HepG2 (cell line): ENCODE measurements around the gene UBASH3A. TPM values are rescaled to one million over a fixed set of nuclear protein-coding genes. Genes with fewer than 3 reads are reported as not detected.

ENCODE experiments used
- ATAC-seq: fragments of 200-7000 bp; cut with Tn5 transposase; 3 replicates; pipeline ENCODE4 v1.9.1; 2020; ENCODE audit warnings: mild to moderate bottlenecking, moderate library complexity
- BruUV-seq: library from RNA; stranded (reverse); fragments of 400-500 nt; replicated peaks from 2 replicates; lab custom pipeline; 2021; lab: Mats Ljungman, UMichigan
- CTCF ChIA-PET: fragments of 300-600 bp; formaldehyde crosslinking; extraction: SDS; loops from one replicate; lab custom pipeline; 2021; ENCODE audit warnings: low total read pairs, inconsistent platforms, low intra/inter-chr PET ratio; lab: Yijun Ruan, JAX
- POLR2A ChIA-PET: fragments of 350-600 bp; sonication (Branson Sonifier 250); formaldehyde crosslinking; loops from one replicate; lab custom pipeline; 2020; ENCODE audit warnings: antibody characterized with exemption, inconsistent platforms; lab: Yijun Ruan, JAX
- DNase-seq: peaks from one replicate; pipeline ENCODE4 v3.0.0-alpha.2; 2015; ENCODE audit warnings: low spot score
- FAIRE-seq: peaks from 3 replicates; lab custom pipeline; 2011; peaks lifted over from hg19 to GRCh38; lab: Jason Lieb, UNC
- H2AFZ ChIP-seq: one replicate; pipeline ENCODE4 v1.6.1; 2011; ENCODE audit warnings: low read length, inconsistent platforms
- H3K27ac ChIP-seq: fragments of 300-600 bp; 3 replicates; pipeline ENCODE4 v1.8.0; 2011; ENCODE audit warnings: mixed run types, mild to moderate bottlenecking, mixed read lengths, low read length, inconsistent platforms; ENCODE audit not compliant: insufficient read depth; ENCODE audit errors: extremely low read length
- H3K27me3 ChIP-seq, 2 experiments: fragments of 200-600 bp in 1 of 2; 2 replicates in 1 of 2; 3 replicates in 1 of 2; pipeline versions ENCODE4 v1.6.0 to v1.8.0; 2011; ENCODE audit warnings: low read length in 2 of 2, mild to moderate bottlenecking in 2 of 2, moderate library complexity in 2 of 2, inconsistent platforms in 1 of 2; ENCODE audit not compliant: insufficient read depth in 2 of 2, control insufficient read depth in 1 of 2
- H3K36me3 ChIP-seq, 2 experiments: fragments of 200-600 bp in 1 of 2; replicated peaks in 1 of 2; 2 replicates in 1 of 2; 3 replicates in 1 of 2; pipeline versions ENCODE4 v1.5.1 to v1.8.0; 2011; ENCODE audit warnings: low read length in 2 of 2, inconsistent platforms in 1 of 2; ENCODE audit not compliant: insufficient read depth in 2 of 2, control insufficient read depth in 1 of 2
- H3K4me1 ChIP-seq: 2 replicates; pipeline ENCODE4 v1.5.1; 2012; ENCODE audit warnings: low read length, inconsistent platforms; ENCODE audit not compliant: insufficient read depth
- H3K4me2 ChIP-seq: 2 replicates; pipeline ENCODE4 v1.6.0; 2011; ENCODE audit warnings: low read depth, low read length, inconsistent platforms
- H3K4me3 ChIP-seq, 3 experiments: fragments of 200-600 bp in 1 of 3; sonication (generic), shearing (Covaris generic) in 1 of 3; replicated peaks in 1 of 3; 2 replicates each; pipeline ENCODE4 v1.5.1; 2011 to 2016; ENCODE audit warnings: low read length in 3 of 3, inconsistent platforms in 2 of 3, low read depth in 2 of 3, mild to moderate bottlenecking in 2 of 3, control low read depth in 1 of 3, mixed read lengths in 1 of 3; ENCODE audit not compliant: insufficient read depth in 1 of 3
- H3K79me2 ChIP-seq: one replicate; pipeline ENCODE4 v1.6.1; 2011; ENCODE audit warnings: low read length, inconsistent platforms; ENCODE audit not compliant: insufficient read depth
- H3K9ac ChIP-seq: 2 replicates; pipeline ENCODE4 v1.6.0; 2011; ENCODE audit warnings: mild to moderate bottlenecking, low read depth, low read length, inconsistent platforms; ENCODE audit not compliant: insufficient read depth
- H3K9me3 ChIP-seq: 2 replicates; pipeline ENCODE4 v1.5.1; 2012; ENCODE audit warnings: mild to moderate bottlenecking, low read length
- H4K20me1 ChIP-seq: 2 replicates; pipeline ENCODE4 v1.6.0; 2011; ENCODE audit warnings: inconsistent platforms, mild to moderate bottlenecking, low read length, moderate library complexity; ENCODE audit not compliant: insufficient read depth
- CCDC6 ChIP-seq: sonication (generic); formaldehyde crosslinking; IDR thresholded peaks from 2 replicates; pipeline ENCODE4 v1.8.1; 2022; ENCODE audit warnings: mild to moderate bottlenecking, missing genetic modification reagents, moderate library complexity
- MAFF ChIP-seq: IDR thresholded peaks from 2 replicates; pipeline ENCODE4 v1.6.1; 2011; ENCODE audit warnings: low read depth, low read length, improper control_type of control experiment
- NCOR1 ChIP-seq: fragments of 200-600 bp; sonication (generic); IDR thresholded peaks from 2 replicates; pipeline ENCODE4 v1.7.0; 2017; ENCODE audit warnings: antibody characterized with exemption, low read length, borderline replicate concordance
- POLR2G ChIP-seq: fragments of 200-400 bp; formaldehyde crosslinking; IDR thresholded peaks from 2 replicates; pipeline ENCODE4 v1.6.1; 2018; ENCODE audit warnings: mild to moderate bottlenecking, low read depth, low read length, moderate library complexity
- PRDM4 ChIP-seq: sonication (generic); formaldehyde crosslinking; IDR thresholded peaks from 2 replicates; pipeline ENCODE4 v1.9.0; 2021; ENCODE audit warnings: missing genetic modification reagents, borderline replicate concordance
- RFX1 ChIP-seq: fragments of 450-650 bp; IDR thresholded peaks from 2 replicates; pipeline ENCODE4 v1.6.1; 2017
- ZNF281 ChIP-seq: sonication (generic); formaldehyde crosslinking; IDR thresholded peaks from 2 replicates; pipeline ENCODE4 v1.4.0; 2020; ENCODE audit warnings: missing genetic modification reagents, borderline replicate concordance
- ZSCAN22 ChIP-seq: sonication (generic); formaldehyde crosslinking; IDR thresholded peaks from 2 replicates; pipeline ENCODE4 v1.4.0; 2020; ENCODE audit warnings: mild to moderate bottlenecking, missing genetic modification reagents
- WGBS: methylation state at CpG from one replicate; pipeline ENCODE4 v1.1.6; 2017; ENCODE audit warnings: low lambda C conversion rate; 5-methylcytosine and 5-hydroxymethylcytosine counted together
- in situ Hi-C: cut with HindIII; loops from 2 replicates; pipeline ENCODE4 v1.10.0; 2017; ENCODE audit warnings: low pct_unique_long_range_greater_than_20kb; ENCODE audit not compliant: extremely low pct_ligation_motif_present
- intact Hi-C: fragments of 100-400 bp; cut with micrococcal nuclease; formaldehyde crosslinking; loops from one replicate; pipeline ENCODE4 v1.10.0; 2022; ENCODE audit not compliant: unreplicated experiment
- polyA plus RNA-seq, 8 experiments: library from polyadenylated mRNA; depleted of rRNA in 3 of 8; stranded (reverse) in 7 of 8; unstranded in 1 of 8; fragments of >200 nt; fragmentation: Illumina TruSeq in 4 of 8; extraction: Trizol in 4 of 8; gene quantifications; 2 replicates each; pipeline versions ENCODE4 v1.2.1 to v1.2.3, GENCODE V29; 2011 to 2016; ENCODE audit warnings: low read depth in 4 of 8, missing spikeins in 1 of 8, mixed read lengths in 1 of 8; ENCODE audit not compliant: insufficient read depth in 1 of 8
- total RNA-seq, 5 experiments: library from RNA; depleted of rRNA; stranded (reverse); fragments of >200 nt; fragmentation: Illumina TruSeq; extraction: Trizol; gene quantifications; 2 replicates each; pipeline ENCODE4 v1.2.3, GENCODE V29; 2016; ENCODE audit warnings: low read depth in 1 of 5
- TF ChIP-seq, protein P1 (sequence below): IDR thresholded peaks from 2 replicates; pipeline ENCODE4 v1.6.1; 2016; ENCODE audit warnings: mild to moderate bottlenecking, missing biosample characterization, missing genetic modification reagents
- TF ChIP-seq, protein P2 (sequence below): sonication (generic); formaldehyde crosslinking; IDR thresholded peaks from 2 replicates; pipeline ENCODE4 v1.4.0; 2020; ENCODE audit warnings: missing genetic modification reagents

The UBASH3A gene
- total and polyA plus RNA-seq, 2 of the 13 experiments (the other 11 are each of a cell fraction or from before 2014, with no cell fraction given): not detected

- TF ChIP-seq, protein P1, sequence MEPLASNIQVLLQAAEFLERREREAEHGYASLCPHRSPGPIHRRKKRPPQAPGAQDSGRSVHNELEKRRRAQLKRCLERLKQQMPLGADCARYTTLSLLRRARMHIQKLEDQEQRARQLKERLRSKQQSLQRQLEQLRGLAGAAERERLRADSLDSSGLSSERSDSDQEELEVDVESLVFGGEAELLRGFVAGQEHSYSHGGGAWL (CRISPR knock-in tag): no peak
- TF ChIP-seq CCDC6 (CRISPR knock-in tag): no peak
- TF ChIP-seq MAFF: no peak
- no peak for TF ChIP-seq NCOR1
Measured at GRCh38 chr21:42361286-42361685, 42.4 kb upstream of the UBASH3A start (continued).

DNA sequence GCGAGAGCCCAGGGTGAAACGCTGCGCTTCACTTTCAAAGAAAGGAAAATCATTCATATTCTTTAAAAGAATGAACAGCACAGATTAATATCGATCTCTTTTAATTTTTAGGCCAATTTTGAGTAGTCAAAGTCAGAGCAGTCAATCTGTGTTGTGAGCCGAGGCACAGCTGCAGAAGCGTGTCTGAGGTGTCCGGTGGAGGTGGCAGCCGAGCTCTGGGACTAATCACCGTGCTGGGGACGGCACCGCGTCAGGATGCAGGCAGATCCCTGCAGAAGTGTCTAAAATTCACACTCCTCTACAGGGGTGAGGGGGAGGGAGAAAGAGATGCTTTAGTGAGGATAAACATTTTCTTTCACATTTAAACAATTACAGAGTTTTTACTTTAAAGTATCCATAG is 41.5 kb upstream of the UBASH3A start:
- Histone ChIP-seq H3K79me2 (no peaks in the 10 kb centered on the region), H3K9ac (no peak overlapping the region), H3K27ac (no peak overlapping the region), H4K20me1 (no peaks in the 10 kb centered on the region), H3K9me3 (no peaks in the 10 kb centered on the region; the same call in 1 of the 2 replicates), H3K36me3 (no peaks in the 10 kb centered on the region), H3K4me3 (no peak overlapping the region), H3K4me1 (peaks cover 36% of the 10 kb centered on the region), H3K27me3 (peaks cover 0 to 17% of the 10 kb centered on the region in 2 experiments; a peak in 1 of 5 replicates), H3K4me2 (no peak overlapping the region), H2AFZ (no peak overlapping the region)
- intact Hi-C loops: no loop called here
- no TSS peak for BruUV-seq
- ATAC-seq (no peak), FAIRE-seq (no peak), DNase-seq (no peak)
- POLR2A ChIA-PET: no interaction called here
- CTCF ChIA-PET: no interaction called here
- in situ Hi-C loops: no loop called here
- WGBS: 78% methylated on average over 12 of the region's 12 CpGs
- no peak for TF ChIP-seq ZSCAN22 (CRISPR knock-in tag)
- TF ChIP-seq POLR2G: no peak
- TF ChIP-seq ZNF281 (CRISPR knock-in tag): no peak
- TF ChIP-seq, protein P2, sequence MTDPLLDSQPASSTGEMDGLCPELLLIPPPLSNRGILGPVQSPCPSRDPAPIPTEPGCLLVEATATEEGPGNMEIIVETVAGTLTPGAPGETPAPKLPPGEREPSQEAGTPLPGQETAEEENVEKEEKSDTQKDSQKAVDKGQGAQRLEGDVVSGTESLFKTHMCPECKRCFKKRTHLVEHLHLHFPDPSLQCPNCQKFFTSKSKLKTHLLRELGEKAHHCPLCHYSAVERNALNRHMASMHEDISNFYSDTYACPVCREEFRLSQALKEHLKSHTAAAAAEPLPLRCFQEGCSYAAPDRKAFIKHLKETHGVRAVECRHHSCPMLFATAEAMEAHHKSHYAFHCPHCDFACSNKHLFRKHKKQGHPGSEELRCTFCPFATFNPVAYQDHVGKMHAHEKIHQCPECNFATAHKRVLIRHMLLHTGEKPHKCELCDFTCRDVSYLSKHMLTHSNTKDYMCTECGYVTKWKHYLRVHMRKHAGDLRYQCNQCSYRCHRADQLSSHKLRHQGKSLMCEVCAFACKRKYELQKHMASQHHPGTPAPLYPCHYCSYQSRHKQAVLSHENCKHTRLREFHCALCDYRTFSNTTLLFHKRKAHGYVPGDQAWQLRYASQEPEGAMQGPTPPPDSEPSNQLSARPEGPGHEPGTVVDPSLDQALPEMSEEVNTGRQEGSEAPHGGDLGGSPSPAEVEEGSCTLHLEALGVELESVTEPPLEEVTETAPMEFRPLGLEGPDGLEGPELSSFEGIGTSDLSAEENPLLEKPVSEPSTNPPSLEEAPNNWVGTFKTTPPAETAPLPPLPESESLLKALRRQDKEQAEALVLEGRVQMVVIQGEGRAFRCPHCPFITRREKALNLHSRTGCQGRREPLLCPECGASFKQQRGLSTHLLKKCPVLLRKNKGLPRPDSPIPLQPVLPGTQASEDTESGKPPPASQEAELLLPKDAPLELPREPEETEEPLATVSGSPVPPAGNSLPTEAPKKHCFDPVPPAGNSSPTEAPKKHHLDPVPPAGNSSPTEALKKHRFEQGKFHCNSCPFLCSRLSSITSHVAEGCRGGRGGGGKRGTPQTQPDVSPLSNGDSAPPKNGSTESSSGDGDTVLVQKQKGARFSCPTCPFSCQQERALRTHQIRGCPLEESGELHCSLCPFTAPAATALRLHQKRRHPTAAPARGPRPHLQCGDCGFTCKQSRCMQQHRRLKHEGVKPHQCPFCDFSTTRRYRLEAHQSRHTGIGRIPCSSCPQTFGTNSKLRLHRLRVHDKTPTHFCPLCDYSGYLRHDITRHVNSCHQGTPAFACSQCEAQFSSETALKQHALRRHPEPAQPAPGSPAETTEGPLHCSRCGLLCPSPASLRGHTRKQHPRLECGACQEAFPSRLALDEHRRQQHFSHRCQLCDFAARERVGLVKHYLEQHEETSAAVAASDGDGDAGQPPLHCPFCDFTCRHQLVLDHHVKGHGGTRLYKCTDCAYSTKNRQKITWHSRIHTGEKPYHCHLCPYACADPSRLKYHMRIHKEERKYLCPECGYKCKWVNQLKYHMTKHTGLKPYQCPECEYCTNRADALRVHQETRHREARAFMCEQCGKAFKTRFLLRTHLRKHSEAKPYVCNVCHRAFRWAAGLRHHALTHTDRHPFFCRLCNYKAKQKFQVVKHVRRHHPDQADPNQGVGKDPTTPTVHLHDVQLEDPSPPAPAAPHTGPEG (CRISPR knock-in tag): no peak
- TF ChIP-seq RFX1: no peak
- TF ChIP-seq PRDM4 (CRISPR knock-in tag): no peak
